ENCODE measurements around the gene ADD2.

DNA sequence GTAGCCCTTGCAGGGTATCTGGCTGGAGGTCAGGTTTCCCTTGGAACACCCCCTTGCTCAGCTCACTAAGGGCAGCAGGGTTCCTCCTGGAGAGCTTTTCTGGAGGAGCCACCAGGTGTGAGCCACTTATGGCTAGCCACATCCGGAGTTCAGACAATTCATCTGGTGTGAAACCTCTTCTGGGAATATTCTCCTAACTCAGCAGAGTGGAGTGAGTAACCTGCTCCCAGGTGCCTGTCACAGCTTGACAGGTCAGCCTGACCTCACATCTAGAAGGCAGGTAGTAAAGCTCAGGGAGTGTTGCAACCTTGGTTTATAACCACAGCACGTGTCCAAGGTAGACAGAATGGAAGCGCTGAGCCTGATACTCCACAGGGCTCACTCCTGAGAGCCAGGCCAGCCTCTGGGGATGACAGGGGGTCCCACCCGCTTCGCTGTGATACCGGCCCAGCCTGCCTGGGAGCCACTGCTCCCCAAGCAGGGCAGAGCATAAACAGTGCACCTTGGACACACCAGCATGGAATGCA is 151.8 kb downstream of the ADD2 start:
- no peak for TF ChIP-seq POLR2AphosphoS5 (IDR thresholded peaks at IDR 0.05; ENCODE audit: borderline replicate concordance, low read depth, low read length)
- TF ChIP-seq EZH2 (IDR thresholded peaks at IDR 0.05): no peak
- no peak for TF ChIP-seq FOXP2 (optimal IDR thresholded peaks at IDR 0.05; ENCODE audit: control extremely low read depth, extremely low read length, insufficient read depth)
